Fibroblast of gingiva (primary cell): ENCODE data around the gene TOX3.

Experiments
- DNase-seq: peaks from one replicate; pipeline ENCODE4 v3.0.0-alpha.2; 2011; ENCODE audit warnings: low read depth

Gene TOX3

DNA sequence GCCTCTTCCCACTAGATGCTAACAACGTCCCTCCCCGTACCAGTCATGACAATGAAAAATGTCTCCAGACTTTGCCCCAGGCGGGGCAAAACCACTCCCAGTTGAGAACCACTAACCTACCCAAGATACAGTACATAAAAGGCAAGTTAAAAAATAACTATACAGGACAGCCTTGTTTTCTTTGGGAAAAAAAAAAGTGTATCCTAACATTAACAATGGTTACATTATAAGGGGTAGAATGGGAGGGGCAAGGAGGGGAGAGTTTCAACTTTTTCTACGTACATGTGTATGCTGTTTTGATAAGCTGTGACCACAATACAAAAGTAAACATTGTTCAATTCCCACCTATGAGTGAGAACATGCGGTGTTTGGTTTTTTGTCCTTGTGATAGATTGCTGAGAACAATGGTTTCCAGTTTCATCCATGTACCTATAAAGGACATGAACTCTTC, 94.9 kb downstream of the TOX3 start:
- no peak for DNase-seq

- no peak for DNase-seq
Observed at GRCh38 chr16:52450916-52451315, 96.0 kb downstream of the TOX3 start.

- DNase-seq: no peak
Observed at GRCh38 chr16:52450241-52450640, 96.7 kb downstream of the TOX3 start.

DNA sequence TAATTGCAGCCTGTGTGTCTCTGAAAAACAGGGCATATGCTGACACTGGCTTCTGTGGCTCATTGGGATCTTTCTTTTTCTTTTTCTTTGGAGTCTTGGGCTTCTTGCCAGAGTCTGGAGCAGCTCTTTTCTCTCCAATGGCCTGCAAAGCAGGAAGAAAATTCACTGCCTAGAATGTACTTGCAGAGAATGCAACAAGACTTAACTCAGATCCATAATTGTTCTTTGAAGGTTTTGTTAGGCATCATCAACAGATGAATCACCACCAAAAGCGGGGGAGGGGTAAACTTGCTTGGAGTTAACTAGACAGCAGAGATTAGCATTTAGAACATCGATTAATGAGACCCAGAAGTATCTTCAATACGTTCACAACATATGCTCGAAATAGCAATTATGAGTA, 100.9 kb downstream of the TOX3 start:
- DNase-seq: no peak

DNA sequence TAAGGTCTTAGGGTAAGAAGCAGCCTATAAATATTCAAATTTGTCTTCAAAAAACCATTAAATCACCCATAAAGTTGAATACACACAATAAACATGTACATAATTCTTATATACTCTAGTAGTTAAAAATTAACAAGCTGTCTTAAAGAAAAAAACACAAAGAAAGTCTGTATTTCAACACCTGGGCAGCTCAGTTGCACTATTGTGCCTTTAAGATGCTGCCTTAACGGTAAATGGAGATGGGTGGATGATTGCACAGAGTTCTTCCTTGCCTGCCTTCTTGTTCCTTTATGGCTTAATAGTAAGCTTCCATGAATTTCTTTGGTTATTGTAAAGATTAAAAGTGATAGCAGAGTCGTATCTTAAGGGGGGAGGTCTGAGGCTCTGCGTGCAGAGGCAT, 105.1 kb downstream of the TOX3 start:
- DNase-seq: no peak

- no peak for DNase-seq
Observed at GRCh38 chr16:52440248-52440647, 106.7 kb downstream of the TOX3 start.

DNA sequence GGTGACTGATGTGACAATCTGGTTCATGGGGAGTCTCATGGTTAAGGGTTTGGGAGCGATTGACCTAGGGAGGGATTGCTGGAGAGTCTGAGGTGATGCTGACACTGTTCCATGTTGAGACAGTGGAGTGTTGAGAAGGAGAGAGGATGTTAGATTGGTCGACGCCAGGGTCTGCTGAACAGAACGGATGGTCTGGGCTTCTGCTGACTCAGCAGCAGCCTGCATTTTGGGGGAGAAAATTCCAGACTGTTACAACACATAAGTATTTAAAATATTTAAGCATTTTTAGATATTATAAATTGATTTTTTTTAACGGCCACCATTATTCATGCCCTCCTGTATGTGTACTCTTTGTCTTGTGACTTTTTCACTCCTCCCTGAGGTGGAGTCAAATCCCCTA, 107.2 kb downstream of the TOX3 start:
- no peak for DNase-seq

DNA sequence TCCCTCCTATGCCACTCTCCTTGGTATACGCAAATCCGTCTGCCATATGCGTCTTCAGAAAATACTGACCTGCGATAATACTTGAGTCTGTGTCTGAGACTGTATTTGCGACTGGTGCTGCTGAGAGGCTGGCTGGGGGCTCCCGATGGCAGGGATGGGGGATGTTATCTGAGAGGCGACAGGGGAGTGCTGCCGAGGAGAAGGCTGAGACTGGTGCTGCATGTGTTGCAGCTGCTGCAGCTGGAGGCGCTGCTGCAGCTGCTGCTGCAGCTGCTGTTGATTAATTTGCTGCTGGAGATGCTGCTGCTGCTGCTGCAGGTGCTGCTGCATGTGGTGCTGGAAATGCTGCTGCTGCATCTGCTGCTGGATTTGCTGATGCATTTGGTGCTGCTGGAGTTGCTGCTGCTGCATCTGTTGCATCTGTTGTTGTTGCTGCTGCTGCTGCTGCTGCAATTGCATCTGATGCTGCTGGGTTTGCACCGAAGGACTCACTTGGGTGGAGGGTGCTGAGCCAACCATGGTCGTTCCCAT, 107.7 kb downstream of the TOX3 start:
- DNase-seq: no peak

DNA sequence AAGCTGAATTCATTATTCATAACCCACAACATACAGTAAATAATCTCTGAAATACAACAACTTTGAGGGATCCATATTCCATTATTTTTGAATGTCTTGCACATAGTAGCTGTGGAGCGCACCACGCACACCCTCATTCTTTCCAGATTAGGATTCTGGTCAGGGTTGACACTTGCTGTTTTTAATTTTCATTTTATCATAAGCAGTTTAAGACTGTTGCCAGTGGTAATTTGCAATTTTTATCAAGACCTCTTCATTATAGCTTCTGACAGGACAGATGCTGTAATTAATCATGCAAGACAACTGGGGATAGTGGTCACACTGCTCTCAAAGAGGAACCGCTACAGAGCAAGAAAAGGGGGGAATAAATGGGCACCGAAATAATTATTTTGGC, 109.7 kb downstream of the TOX3 start:
- no peak for DNase-seq

- no peak for DNase-seq
Observed at GRCh38 chr16:52436339-52437276, 110.3 kb downstream of the TOX3 start.

DNA sequence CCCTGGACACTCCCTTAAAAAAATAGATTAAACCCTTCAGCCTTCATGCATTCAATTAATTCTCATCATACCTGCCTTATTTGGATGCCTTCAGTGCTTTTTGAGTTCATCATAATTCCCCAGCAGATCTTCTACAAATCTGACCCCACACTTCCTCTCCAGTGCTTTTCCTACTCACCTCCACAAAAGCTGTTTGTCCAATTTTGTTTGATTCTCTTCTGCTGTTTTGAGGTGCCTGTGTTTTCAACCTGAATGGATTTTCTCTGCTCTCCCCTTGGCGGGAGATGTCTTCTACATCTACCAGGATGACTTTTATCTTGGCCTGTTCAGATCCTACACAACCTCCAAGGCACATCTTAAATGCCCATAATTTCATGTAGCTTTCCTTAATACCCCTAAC, 112.7 kb downstream of the TOX3 start:
- no peak for DNase-seq

DNA sequence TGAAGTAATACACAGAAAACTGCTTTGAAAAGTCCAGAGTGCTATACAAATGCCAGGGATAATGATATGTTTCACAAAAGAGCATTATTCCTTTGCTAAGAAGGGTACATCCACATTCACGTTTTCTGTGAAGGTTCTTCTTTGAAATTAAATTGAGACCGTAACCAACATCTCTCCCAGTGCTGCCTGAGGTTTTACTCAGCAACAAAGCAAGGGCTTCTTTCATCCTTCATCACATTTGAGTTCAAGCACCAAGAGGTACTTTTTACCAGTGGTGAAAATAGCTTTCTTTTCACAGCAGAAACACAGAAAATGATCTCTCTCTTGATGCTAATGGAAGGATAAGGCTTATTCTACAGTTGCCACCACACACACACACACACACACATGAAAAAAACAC, 113.3 kb downstream of the TOX3 start:
- DNase-seq: no peak

GRCh38 chr16:52424591-52424990, 122.4 kb downstream of the TOX3 start:
- no peak for DNase-seq

- DNase-seq: no peak
Observed at GRCh38 chr16:52422307-52422706, 124.6 kb downstream of the TOX3 start.

DNA sequence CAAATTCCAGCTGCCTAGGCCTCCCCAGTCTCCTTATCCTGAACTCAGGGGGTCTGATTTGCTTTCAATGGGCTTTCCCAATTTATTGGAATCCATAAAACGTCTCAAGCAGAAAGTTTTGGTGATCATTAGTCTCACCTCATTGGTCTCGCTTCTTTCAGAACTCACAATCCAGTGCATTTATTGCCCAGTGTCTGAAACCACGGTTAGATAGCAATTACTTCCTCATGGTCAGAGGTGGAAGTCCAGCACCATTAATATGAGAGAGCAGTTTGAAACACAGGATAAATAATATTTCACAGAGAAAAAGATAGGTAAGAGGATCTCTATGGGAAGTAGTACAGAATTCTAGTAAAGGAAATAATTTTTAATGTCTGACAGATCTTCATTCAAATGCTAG, 128.7 kb downstream of the TOX3 start:
- no peak for DNase-seq

DNA sequence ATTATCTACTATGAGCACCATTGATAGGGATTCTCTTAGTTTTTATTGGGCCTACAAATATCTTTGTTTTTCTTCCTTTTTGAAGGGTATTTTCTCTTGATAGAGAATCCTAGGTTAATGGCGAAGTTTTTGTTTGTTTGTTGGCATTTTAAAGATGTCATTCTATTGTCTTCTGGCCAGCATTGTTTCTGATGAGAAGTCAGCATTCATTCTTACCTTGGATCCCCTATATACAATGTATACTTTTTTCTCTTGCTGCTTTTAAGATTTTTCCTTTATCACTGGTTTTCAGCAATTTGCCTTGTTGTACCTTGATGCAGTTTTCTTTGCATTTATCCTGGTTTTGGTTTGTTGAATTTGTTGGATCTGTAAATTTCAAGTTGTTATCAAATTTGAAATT, 130.1 kb downstream of the TOX3 start:
- DNase-seq: no peak

- DNase-seq: no peak
Observed at GRCh38 chr16:52411011-52411410, 135.9 kb downstream of the TOX3 start.

GRCh38 chr16:52408191-52408845, 138.6 kb downstream of the TOX3 start:
- no peak for DNase-seq

- DNase-seq: no peak
Observed at GRCh38 chr16:52407778-52408177, 139.2 kb downstream of the TOX3 start.

GRCh38 chr16:52405441-52405840, 141.5 kb downstream of the TOX3 start:
- no peak for DNase-seq

DNA sequence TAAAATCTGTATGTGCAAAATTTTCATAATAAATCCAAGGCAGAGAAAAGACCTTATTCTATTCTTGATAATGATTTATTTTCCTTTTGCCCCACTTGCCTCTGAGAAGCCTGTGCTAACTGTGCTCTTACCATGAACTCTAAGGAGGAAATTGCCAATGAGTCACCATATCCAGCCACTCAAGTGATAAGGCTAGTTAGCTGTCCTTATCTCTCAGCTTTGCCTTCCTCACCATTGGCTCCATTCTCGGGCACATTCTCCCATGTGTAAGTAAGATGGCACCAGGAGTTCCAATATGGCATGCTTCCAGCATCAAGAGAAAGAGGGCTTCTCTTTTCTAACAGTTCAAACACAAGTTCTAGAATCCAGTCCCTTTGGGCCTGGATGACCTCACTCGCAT, 142.4 kb downstream of the TOX3 start:
- DNase-seq: no peak

- DNase-seq: no peak
Observed at GRCh38 chr16:52399116-52399515, 147.8 kb downstream of the TOX3 start.

DNA sequence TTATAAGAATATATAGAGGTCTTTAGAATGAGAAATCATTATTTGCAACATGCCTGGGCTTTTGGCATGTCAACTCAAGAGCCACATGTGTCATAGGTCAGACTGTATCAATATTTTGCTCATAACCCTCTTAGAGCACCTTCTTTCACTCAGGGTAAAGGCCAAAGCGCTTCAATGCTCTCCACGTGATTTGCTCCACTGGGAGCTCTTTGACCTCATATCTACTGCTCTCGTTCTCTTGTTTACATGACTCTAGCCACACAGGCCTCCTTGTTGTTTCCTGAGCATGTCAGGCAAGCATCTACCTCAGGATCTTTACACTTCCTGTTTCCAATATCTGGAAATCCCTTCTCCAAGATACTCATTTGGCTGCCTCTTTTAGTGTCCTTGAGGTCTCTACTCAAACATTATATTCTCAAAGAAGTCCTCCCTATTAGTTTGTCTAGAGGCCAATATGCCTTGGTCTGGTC, 148.4 kb downstream of the TOX3 start:
- no peak for DNase-seq
